ENCODE data around the gene MYO9A.

MYO9A gene

GRCh38 chr15:71806452-71806931 lies 311.5 kb downstream of the MYO9A start:
- no peaks in the 10 kb centered on the region for H3K36me3 Mint-ChIP-seq (ENCODE audit: low read depth)
- H3K9me3 Mint-ChIP-seq, result no peaks in the 10 kb centered on the region
- no peak for TF ChIP-seq CTCF (IDR thresholded peaks at IDR 0.05; ENCODE audit: unreplicated experiment in 3 of 3)
- H3K27ac Mint-ChIP-seq, result peak overlapping the region; percentile 41 to 90 (median 80)
- peak overlapping the region in 2 of 3 experiments; percentile 50 to 63 for H3K4me3 Mint-ChIP-seq
- peaks cover 59% of the 10 kb centered on the region for H3K4me1 Mint-ChIP-seq
- H3K27me3 Mint-ChIP-seq (ENCODE audit: low read depth), result peaks cover 8% of the 10 kb centered on the region

GRCh38 chr15:71804695-71805470 lies 313.1 kb downstream of the MYO9A start:
- H3K4me3 Mint-ChIP-seq, result peak overlapping the region in 2 of 3 experiments; percentile 41 to 47
- peaks cover 3% of the 10 kb centered on the region for H3K9me3 Mint-ChIP-seq
- H3K27ac Mint-ChIP-seq, result peak overlapping the region; percentile 41 to 87 (median 85)
- TF ChIP-seq CTCF (IDR thresholded peaks at IDR 0.05; ENCODE audit: unreplicated experiment in 3 of 3), result no peak
- peaks cover 67% of the 10 kb centered on the region for H3K4me1 Mint-ChIP-seq
- H3K27me3 Mint-ChIP-seq (ENCODE audit: low read depth), result peaks cover 4% of the 10 kb centered on the region
- peaks cover 4% of the 10 kb centered on the region for H3K36me3 Mint-ChIP-seq (ENCODE audit: low read depth)

GRCh38 chr15:71804226-71804625 lies 313.7 kb downstream of the MYO9A start:
- H3K27me3 Mint-ChIP-seq (ENCODE audit: low read depth), result peaks cover 3% of the 10 kb centered on the region
- H3K9me3 Mint-ChIP-seq, result peaks cover 3% of the 10 kb centered on the region
- peaks cover 67% of the 10 kb centered on the region for H3K4me1 Mint-ChIP-seq
- TF ChIP-seq CTCF (IDR thresholded peaks at IDR 0.05; ENCODE audit: unreplicated experiment in 3 of 3), result no peak
- peak overlapping the region in 1 of 3 experiments; percentile 30 for H3K4me3 Mint-ChIP-seq
- H3K27ac Mint-ChIP-seq, result peak overlapping the region; percentile 29 to 52 (median 41)
- peaks cover 5% of the 10 kb centered on the region for H3K36me3 Mint-ChIP-seq (ENCODE audit: low read depth)

- no peak overlapping the region for H3K4me3 Mint-ChIP-seq
- H3K36me3 Mint-ChIP-seq (ENCODE audit: low read depth), result peaks cover 5% of the 10 kb centered on the region
- peak; percentile 14 to 17 (median 16) for TF ChIP-seq CTCF (IDR thresholded peaks at IDR 0.05; ENCODE audit: unreplicated experiment in 3 of 3)
- H3K27ac Mint-ChIP-seq, result peak overlapping the region in 1 of 3 experiments; percentile 48
- H3K4me1 Mint-ChIP-seq, result peaks cover 57% of the 10 kb centered on the region
- peaks cover 3% of the 10 kb centered on the region for H3K9me3 Mint-ChIP-seq
- H3K27me3 Mint-ChIP-seq (ENCODE audit: low read depth), result peaks cover 3% of the 10 kb centered on the region
Measured at GRCh38 chr15:71802770-71803169, 315.2 kb downstream of the MYO9A start.

- Mint-ChIP-seq H3K4me1 (peaks cover 50% of the 10 kb centered on the region), H3K9me3 (peaks cover 3% of the 10 kb centered on the region), H3K36me3 (ENCODE audit: low read depth) (peaks cover 5% of the 10 kb centered on the region), H3K27ac (no peak overlapping the region), H3K4me3 (no peak overlapping the region), H3K27me3 (ENCODE audit: low read depth) (peaks cover 3% of the 10 kb centered on the region)
- no peak for TF ChIP-seq CTCF (IDR thresholded peaks at IDR 0.05; ENCODE audit: unreplicated experiment in 3 of 3)
Measured at GRCh38 chr15:71801935-71802655, 315.9 kb downstream of the MYO9A start.

All from nephron (organoid).